ENCODE results near the gene ELOB.

DNA sequence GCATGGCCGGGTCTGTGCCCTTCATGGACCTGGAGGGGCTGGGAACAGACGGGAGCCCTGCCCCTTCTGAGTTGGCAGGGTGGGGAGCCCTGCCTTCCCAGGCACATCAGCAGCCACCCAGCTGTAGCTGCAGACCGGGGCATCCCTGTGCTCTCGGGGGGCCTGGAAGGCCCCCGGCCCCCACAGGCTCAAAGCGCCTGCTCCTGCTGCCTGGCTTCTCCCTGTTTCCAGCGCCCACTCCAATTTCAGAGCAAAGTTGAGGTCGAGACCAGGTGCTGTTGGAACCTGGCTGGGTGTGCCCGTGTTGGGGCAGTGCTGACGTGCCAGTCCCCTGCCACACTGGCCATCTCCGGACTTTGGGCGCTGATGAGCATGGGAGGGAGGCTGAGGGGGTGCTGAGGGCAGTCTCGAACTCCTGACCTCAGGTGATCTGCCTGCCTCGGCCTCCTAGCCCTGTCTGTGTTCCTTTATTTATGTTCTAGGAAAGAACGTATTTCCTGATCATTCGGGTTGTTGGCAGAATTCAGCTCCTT is 52.2 kb downstream of the ELOB start:
- TF ChIP-seq, protein P1, sequence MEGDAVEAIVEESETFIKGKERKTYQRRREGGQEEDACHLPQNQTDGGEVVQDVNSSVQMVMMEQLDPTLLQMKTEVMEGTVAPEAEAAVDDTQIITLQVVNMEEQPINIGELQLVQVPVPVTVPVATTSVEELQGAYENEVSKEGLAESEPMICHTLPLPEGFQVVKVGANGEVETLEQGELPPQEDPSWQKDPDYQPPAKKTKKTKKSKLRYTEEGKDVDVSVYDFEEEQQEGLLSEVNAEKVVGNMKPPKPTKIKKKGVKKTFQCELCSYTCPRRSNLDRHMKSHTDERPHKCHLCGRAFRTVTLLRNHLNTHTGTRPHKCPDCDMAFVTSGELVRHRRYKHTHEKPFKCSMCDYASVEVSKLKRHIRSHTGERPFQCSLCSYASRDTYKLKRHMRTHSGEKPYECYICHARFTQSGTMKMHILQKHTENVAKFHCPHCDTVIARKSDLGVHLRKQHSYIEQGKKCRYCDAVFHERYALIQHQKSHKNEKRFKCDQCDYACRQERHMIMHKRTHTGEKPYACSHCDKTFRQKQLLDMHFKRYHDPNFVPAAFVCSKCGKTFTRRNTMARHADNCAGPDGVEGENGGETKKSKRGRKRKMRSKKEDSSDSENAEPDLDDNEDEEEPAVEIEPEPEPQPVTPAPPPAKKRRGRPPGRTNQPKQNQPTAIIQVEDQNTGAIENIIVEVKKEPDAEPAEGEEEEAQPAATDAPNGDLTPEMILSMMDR (IDR thresholded peaks at IDR 0.05): no peak
- no peak for TF ChIP-seq POLR2AphosphoS5 (IDR thresholded peaks at IDR 0.05; ENCODE audit: insufficient read depth in 1 of 2, low read depth in 1 of 2)
- TF ChIP-seq POLR2A (IDR thresholded peaks at IDR 0.05): no peak
